HG03442 (cell line): Measurements from ENCODE around the gene CACNG1.

Experiments used
- ATAC-seq: cut with Tn5 transposase; IDR thresholded peaks from one replicate; pipeline ENCODE4 v1.9.1; 2021; ENCODE audit warnings: mild to moderate bottlenecking, moderate library complexity; ENCODE audit not compliant: unreplicated experiment

The CACNG1 gene

GRCh38 chr17:67044016-67044772 lies at the start of gene CACNG1:
Gene CACNG1, plus strand, starts transcription at chr17:67044554. Its CDS starts 107 bp downstream, at chr17:67044661.
- no peak for ATAC-seq

GRCh38 chr17:66994930-66995535 lies 49.3 kb upstream of the CACNG1 start:
- ATAC-seq = no peak

GRCh38 chr17:66995944-66996343 lies 48.4 kb upstream of the CACNG1 start:
- ATAC-seq = no peak

DNA sequence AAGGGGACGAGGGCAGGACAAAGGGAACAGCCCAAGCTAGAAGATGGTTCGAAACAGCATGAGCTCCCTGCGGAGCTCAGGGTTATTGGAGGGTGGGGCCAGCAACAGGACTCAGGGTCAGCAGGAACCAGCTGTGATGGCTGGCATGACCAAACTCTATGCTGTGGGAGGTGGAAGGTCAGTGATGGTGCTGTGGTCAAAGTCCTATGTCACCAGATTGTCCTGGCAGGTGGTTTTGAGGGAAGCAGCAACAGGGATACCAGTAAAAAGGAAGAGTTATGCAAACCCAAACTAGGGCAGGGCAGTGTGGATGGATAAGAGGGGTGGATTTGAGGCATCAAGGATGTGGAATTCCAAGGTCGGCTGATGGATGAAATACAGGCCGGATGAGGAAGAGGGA lies 47.4 kb upstream of the CACNG1 start:
- no peak for ATAC-seq

- ATAC-seq = no peak
Measured at GRCh38 chr17:67003231-67003630, 41.1 kb upstream of the CACNG1 start.

GRCh38 chr17:67004181-67004580 lies 40.2 kb upstream of the CACNG1 start:
- ATAC-seq = no peak

- no peak for ATAC-seq
Measured at GRCh38 chr17:67007266-67007665, 37.1 kb upstream of the CACNG1 start.

DNA sequence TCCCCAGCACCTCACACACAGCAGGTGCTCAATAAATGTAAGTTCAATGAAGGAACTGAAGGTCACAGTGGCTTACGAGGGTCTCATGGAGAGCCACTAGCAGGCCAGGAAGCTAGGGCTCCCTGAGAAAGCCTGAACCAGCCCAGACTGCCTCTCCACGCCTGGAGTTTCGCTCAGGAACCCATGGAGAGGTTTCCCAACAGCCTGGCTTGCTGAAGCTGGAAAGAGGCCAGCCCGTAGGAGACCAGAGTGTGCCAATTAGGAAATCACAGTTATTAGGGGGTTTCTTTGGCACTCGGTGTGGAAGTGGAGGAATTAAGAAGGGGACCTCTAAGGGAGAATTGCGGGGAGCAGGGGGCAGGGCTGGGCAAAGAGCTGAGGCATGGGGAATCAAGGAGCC lies 36.3 kb upstream of the CACNG1 start:
- no peak for ATAC-seq

- ATAC-seq = no peak
Measured at GRCh38 chr17:67011527-67012175, 32.7 kb upstream of the CACNG1 start.

- ATAC-seq = no peak
Measured at GRCh38 chr17:67013891-67014290, 30.5 kb upstream of the CACNG1 start.

- no peak for ATAC-seq
Measured at GRCh38 chr17:67015001-67015400, 29.4 kb upstream of the CACNG1 start.

DNA sequence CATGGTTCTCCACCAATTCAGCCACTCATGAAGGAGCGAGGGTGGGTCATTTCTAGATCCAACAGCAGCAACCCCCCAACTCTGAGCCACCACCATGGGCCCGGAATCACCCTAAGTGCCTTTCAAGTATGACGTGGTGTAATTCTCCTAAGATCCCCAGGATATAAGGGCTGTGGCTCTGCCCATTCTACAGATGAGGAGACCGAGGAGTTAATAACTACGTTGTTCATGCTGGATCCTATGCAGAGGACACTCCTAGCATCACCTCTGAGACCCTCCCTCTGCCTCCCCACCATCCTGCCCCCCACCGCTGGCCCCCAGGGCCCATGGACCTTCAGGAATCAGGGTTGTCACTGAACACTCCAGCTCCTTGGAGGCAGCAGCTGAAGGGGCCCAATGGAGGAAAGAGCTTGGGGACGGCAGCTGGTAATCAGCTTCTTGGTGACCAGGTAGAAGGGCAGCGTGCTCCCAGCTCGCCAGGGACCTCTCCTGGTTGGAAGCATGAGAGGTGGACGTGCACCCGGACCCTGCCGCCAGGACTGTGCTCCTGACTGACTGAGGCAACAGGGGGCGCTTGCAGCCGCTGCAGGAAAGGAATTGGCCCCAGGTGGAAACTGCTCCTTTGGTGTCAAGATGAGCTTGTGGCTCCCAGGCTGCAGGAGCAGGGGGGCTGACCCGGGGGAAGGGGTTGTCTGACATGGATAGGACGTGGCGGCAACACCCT lies 28.2 kb upstream of the CACNG1 start:
- ATAC-seq = no peak

GRCh38 chr17:67017910-67018309 lies 26.4 kb upstream of the CACNG1 start:
- ATAC-seq = no peak

- ATAC-seq = no peak
Measured at GRCh38 chr17:67018471-67019434, 25.6 kb upstream of the CACNG1 start.

DNA sequence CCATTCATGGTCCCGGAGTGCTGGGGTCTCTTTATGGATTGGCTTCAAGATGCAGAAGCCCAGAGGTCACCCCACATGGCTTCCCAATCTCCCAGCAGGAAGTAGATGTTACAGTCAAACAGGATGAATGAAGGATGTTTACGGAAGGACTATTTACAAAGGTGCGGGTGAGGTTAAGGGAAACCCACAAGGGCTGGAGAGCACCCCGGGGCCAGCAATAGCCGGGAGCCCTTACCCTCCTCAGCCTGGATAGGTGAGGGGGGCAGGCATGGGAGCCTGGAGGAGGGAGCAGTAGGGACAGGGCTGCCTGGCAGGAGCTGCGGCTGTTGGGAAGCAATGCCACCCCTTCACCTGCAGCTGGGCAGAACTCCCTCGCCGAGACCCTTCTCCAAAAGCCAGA lies 24.5 kb upstream of the CACNG1 start:
- no peak for ATAC-seq

GRCh38 chr17:67020293-67020766 lies 24.0 kb upstream of the CACNG1 start:
- no peak for ATAC-seq

GRCh38 chr17:67021196-67021595 lies 23.2 kb upstream of the CACNG1 start:
- no peak for ATAC-seq

DNA sequence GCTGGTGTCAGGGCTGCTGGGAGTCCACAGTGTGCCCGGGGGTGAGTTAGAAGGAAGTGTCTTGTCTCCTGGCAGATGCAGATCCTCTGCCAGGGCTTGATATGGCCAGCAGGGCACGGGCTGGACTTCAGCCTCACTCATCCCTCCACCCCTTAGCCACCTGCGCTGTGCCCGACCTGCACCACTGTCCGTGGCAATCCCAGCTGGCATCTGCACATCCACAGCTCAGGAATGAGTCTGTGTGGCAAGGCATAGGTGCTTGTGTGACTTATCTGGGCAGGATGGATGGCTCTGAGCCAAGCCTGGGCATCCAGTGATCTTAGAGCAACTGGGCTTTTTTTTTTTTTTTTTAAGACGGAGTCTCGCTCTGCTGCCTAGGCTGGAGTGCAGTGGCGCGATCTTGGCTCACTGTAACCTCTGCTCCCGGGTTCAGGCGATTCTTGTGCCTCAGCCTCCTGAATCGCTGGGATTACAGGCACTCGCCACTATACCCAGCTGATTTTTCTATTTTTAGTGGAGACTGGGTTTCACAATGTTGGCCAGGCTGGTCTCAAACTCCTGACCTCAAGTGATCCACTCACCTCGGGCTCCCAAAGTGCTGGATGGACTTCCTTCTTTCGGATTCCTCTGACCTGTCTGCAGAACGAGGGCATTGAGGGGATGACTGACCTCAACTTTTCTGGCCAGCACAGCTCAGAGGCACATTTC lies 22.5 kb upstream of the CACNG1 start:
- ATAC-seq = no peak

GRCh38 chr17:67022451-67022810 lies 21.9 kb upstream of the CACNG1 start:
- no peak for ATAC-seq

DNA sequence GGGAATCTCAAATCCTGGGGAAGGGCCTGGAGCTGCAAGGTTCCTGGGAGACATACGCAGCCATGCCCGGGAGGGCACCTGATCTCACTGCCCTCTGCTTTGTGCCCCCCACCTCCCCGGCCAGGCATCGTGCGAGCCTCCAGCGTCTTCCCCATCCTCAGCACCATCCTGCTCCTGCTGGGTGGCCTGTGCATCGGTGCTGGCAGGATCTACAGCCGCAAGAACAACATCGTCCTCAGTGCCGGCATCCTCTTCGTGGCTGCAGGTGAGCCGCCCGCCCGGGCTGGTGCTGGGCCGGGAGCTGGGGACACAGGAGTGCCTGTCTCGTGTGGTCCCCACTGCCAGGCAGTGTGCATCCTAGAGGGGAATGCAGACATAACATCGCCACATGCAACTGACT lies 19.6 kb upstream of the CACNG1 start:
- no peak for ATAC-seq
